ENCODE results near the gene EXOC3L1. TPM values are rescaled to one million over a fixed set of nuclear protein-coding genes. Genes with fewer than 3 reads are reported as not detected.

EXOC3L1 gene
- total and polyA plus RNA-seq, 2 of the 13 experiments (the other 11 are each of a cell fraction or from before 2014, with no cell fraction given): 0.12 TPM; not detected in 1

DNA sequence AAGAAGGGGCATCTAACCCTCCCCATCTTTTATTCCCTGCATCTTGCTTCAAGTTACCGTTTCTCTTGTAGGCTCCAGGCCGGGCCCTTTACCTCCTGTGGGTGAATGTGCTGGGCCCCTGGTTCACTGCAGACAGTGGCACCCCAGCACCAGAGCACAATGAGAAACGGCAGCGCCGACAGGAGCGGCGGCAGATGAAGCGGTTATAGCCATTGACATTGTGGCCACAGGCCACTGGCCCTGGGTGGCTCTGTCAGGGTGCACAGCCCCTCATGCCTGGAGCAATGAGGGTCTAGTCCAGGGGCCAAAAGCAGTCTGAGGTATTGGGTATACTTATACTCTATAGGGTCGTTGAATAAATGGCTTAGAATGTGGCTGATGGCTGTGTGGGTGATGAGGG lies 39.0 kb upstream of the EXOC3L1 start:
- FAIRE-seq: no peak
- Histone ChIP-seq H4K20me1 (ENCODE audit: insufficient read depth, low read length) (no peaks in the 10 kb centered on the region; the same call in 1 of the 2 replicates), H3K36me3 (replicated peaks in 1 of 2; ENCODE audit: control insufficient read depth in 1 of 2, insufficient read depth in 2 of 2, low read length in 2 of 2) (peaks cover 32 to 40% of the 10 kb centered on the region in 2 experiments), H3K79me2 (ENCODE audit: insufficient read depth, low read length) (peaks cover 17% of the 10 kb centered on the region), H3K4me1 (ENCODE audit: insufficient read depth, low read length) (peaks cover 29% of the 10 kb centered on the region), H3K27ac (ENCODE audit: extremely low read length, insufficient read depth, low read length) (no peak overlapping the region), H3K9ac (ENCODE audit: insufficient read depth, low read depth, low read length) (no peak overlapping the region), H3K27me3 (ENCODE audit: control insufficient read depth in 1 of 2, insufficient read depth in 2 of 2, low read length in 2 of 2) (peaks cover 0 to 4% of the 10 kb centered on the region in 2 experiments; a peak in 1 of 5 replicates), H3K4me3 (replicated peaks in 1 of 3; ENCODE audit: insufficient read depth in 1 of 3, low read depth in 2 of 3, low read length in 3 of 3) (no peak overlapping the region), H3K9me3 (ENCODE audit: low read length) (no peaks in the 10 kb centered on the region), H2AFZ (ENCODE audit: low read length) (no peak overlapping the region), H3K4me2 (ENCODE audit: low read depth, low read length) (no peak overlapping the region)
- CTCF ChIA-PET (ENCODE audit: low intra/inter-chr PET ratio, low total read pairs): no interaction called here
- POLR2A ChIA-PET: no interaction called here
- no peak for DNase-seq (ENCODE audit: low spot score)
- BruUV-seq (replicated peaks): no TSS peak
- intact Hi-C loops (cut with micrococcal nuclease; ENCODE audit: unreplicated experiment): loop anchor here (5.0 kb wide), 1 partner anchor 42 kb away; no protein-coding TSS in a partner anchor
- in situ Hi-C loops (cut with HindIII; ENCODE audit: extremely low pct_ligation_motif_present, low pct_unique_long_range_greater_than_20kb): no loop called here
- ATAC-seq: no peak
- 98% methylated on average over 9 of the region's 9 CpGs for WGBS (ENCODE audit: low lambda C conversion rate)
- no peak for TF ChIP-seq ZNF432 (CRISPR knock-in tag; IDR thresholded peaks at IDR 0.05; ENCODE audit: borderline replicate concordance)
- no peak for TF ChIP-seq CEBPG (CRISPR knock-in tag; IDR thresholded peaks at IDR 0.05)
- no peak for TF ChIP-seq THRA (CRISPR knock-in tag; IDR thresholded peaks at IDR 0.05; ENCODE audit: borderline replicate concordance)
- TF ChIP-seq SMARCC2 (IDR thresholded peaks at IDR 0.05): no peak
- no peak for TF ChIP-seq ZBTB10 (CRISPR knock-in tag; IDR thresholded peaks at IDR 0.05; ENCODE audit: borderline replicate concordance)
- no peak for TF ChIP-seq ZNF713 (CRISPR knock-in tag; IDR thresholded peaks at IDR 0.05)
- TF ChIP-seq, protein P1, sequence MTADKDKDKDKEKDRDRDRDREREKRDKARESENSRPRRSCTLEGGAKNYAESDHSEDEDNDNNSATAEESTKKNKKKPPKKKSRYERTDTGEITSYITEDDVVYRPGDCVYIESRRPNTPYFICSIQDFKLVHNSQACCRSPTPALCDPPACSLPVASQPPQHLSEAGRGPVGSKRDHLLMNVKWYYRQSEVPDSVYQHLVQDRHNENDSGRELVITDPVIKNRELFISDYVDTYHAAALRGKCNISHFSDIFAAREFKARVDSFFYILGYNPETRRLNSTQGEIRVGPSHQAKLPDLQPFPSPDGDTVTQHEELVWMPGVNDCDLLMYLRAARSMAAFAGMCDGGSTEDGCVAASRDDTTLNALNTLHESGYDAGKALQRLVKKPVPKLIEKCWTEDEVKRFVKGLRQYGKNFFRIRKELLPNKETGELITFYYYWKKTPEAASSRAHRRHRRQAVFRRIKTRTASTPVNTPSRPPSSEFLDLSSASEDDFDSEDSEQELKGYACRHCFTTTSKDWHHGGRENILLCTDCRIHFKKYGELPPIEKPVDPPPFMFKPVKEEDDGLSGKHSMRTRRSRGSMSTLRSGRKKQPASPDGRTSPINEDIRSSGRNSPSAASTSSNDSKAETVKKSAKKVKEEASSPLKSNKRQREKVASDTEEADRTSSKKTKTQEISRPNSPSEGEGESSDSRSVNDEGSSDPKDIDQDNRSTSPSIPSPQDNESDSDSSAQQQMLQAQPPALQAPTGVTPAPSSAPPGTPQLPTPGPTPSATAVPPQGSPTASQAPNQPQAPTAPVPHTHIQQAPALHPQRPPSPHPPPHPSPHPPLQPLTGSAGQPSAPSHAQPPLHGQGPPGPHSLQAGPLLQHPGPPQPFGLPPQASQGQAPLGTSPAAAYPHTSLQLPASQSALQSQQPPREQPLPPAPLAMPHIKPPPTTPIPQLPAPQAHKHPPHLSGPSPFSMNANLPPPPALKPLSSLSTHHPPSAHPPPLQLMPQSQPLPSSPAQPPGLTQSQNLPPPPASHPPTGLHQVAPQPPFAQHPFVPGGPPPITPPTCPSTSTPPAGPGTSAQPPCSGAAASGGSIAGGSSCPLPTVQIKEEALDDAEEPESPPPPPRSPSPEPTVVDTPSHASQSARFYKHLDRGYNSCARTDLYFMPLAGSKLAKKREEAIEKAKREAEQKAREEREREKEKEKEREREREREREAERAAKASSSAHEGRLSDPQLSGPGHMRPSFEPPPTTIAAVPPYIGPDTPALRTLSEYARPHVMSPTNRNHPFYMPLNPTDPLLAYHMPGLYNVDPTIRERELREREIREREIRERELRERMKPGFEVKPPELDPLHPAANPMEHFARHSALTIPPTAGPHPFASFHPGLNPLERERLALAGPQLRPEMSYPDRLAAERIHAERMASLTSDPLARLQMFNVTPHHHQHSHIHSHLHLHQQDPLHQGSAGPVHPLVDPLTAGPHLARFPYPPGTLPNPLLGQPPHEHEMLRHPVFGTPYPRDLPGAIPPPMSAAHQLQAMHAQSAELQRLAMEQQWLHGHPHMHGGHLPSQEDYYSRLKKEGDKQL (CRISPR knock-in tag; IDR thresholded peaks at IDR 0.05; ENCODE audit: low read depth): no peak
- TF ChIP-seq AHR (CRISPR knock-in tag; IDR thresholded peaks at IDR 0.05): no peak
- TF ChIP-seq HOXD1 (CRISPR knock-in tag; IDR thresholded peaks at IDR 0.05): no peak
- TF ChIP-seq ZNF263 (CRISPR knock-in tag; IDR thresholded peaks at IDR 0.05): no peak
- TF ChIP-seq, protein P2, sequence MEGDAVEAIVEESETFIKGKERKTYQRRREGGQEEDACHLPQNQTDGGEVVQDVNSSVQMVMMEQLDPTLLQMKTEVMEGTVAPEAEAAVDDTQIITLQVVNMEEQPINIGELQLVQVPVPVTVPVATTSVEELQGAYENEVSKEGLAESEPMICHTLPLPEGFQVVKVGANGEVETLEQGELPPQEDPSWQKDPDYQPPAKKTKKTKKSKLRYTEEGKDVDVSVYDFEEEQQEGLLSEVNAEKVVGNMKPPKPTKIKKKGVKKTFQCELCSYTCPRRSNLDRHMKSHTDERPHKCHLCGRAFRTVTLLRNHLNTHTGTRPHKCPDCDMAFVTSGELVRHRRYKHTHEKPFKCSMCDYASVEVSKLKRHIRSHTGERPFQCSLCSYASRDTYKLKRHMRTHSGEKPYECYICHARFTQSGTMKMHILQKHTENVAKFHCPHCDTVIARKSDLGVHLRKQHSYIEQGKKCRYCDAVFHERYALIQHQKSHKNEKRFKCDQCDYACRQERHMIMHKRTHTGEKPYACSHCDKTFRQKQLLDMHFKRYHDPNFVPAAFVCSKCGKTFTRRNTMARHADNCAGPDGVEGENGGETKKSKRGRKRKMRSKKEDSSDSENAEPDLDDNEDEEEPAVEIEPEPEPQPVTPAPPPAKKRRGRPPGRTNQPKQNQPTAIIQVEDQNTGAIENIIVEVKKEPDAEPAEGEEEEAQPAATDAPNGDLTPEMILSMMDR (CRISPR knock-in tag; IDR thresholded peaks at IDR 0.05): no peak
- no peak for TF ChIP-seq TCF7 (IDR thresholded peaks at IDR 0.05; ENCODE audit: low read depth)
- TF ChIP-seq ELF1 (CRISPR knock-in tag; IDR thresholded peaks at IDR 0.05): no peak
- no peak for TF ChIP-seq ZNF776 (CRISPR knock-in tag; IDR thresholded peaks at IDR 0.05)
- TF ChIP-seq ZNF460 (CRISPR knock-in tag; IDR thresholded peaks at IDR 0.05; ENCODE audit: borderline replicate concordance): no peak

Data from HepG2 (cell line).